Neural cell (in vitro differentiated cells): Measurements from ENCODE around the gene COX10. TPM values are rescaled to one million over a fixed set of nuclear protein-coding genes. Genes with fewer than 3 reads are reported as not detected.

Experiments used
- H2AFZ ChIP-seq: fragments of 200-600, 300-800 bp; sonication (generic), shearing (Covaris generic); 2 replicates; pipeline ENCODE4 v1.6.0; 2014; ENCODE audit warnings: low read depth, mild to moderate bottlenecking, antibody characterized with exemption, low read length, moderate library complexity
- H3F3A ChIP-seq: fragments of 200-600 bp; shearing (Covaris generic); 2 replicates; pipeline ENCODE4 v1.6.1; 2016; ENCODE audit warnings: mild to moderate bottlenecking, moderate library complexity, mixed read lengths, antibody characterized with exemption, low read length; ENCODE audit not compliant: insufficient read depth, poor library complexity, severe bottlenecking
- H3K27ac ChIP-seq: fragments of 200-600, 300-800 bp; sonication (generic), shearing (Covaris generic); 2 replicates; pipeline ENCODE4 v1.5.1; 2014; ENCODE audit warnings: mild to moderate bottlenecking, low read length, moderate library complexity
- H3K27me3 ChIP-seq: fragments of 300-800, 200-600 bp; sonication (generic), shearing (Covaris generic); 2 replicates; pipeline ENCODE4 v1.6.0; 2014; ENCODE audit warnings: mild to moderate bottlenecking, low read depth, low read length, moderate library complexity; ENCODE audit not compliant: insufficient read depth
- H3K36me3 ChIP-seq: fragments of 300-800, 200-600 bp; sonication (generic), shearing (Covaris generic); 2 replicates; pipeline ENCODE4 v1.5.1; 2014; ENCODE audit warnings: mild to moderate bottlenecking, antibody characterized with exemption, low read length, moderate library complexity; ENCODE audit not compliant: insufficient read depth
- H3K4me2 ChIP-seq: fragments of 300-800, 200-600 bp; sonication (generic), shearing (Covaris generic); 2 replicates; pipeline ENCODE4 v1.6.0; 2014; ENCODE audit warnings: mild to moderate bottlenecking, low read length
- H3K4me3 ChIP-seq: fragments of 300-800, 200-600 bp; sonication (generic), shearing (Covaris generic); 2 replicates; pipeline ENCODE4 v1.5.1; 2014; ENCODE audit warnings: mild to moderate bottlenecking, low read length, moderate library complexity
- H3K79me2 ChIP-seq: fragments of 200-600 bp; shearing (Covaris generic); replicated peaks from 2 replicates; pipeline ENCODE4 v1.6.0; 2014; ENCODE audit warnings: mild to moderate bottlenecking, low read length, moderate library complexity; ENCODE audit not compliant: insufficient read depth
- H3K9ac ChIP-seq: fragments of 300-800, 200-600 bp; sonication (generic), shearing (Covaris generic); 2 replicates; pipeline ENCODE4 v1.6.1; 2016; ENCODE audit warnings: mild to moderate bottlenecking, low read length, mixed read lengths
- H3K9me2 ChIP-seq: fragments of 200-600 bp; shearing (Covaris generic); 2 replicates; pipeline ENCODE4 v1.6.1; 2016; ENCODE audit warnings: mild to moderate bottlenecking, low read length, mixed read lengths; ENCODE audit not compliant: insufficient read depth
- H3K9me3 ChIP-seq: fragments of 200-600, 300-800 bp; sonication (generic), shearing (Covaris generic); 2 replicates; pipeline ENCODE4 v1.6.1; 2016; ENCODE audit warnings: mild to moderate bottlenecking, mixed run types, low read length, moderate library complexity, mixed read lengths
- H4K20me1 ChIP-seq: fragments of 200-600 bp; shearing (Covaris generic); 2 replicates; pipeline ENCODE4 v1.6.1; 2016; ENCODE audit warnings: mild to moderate bottlenecking, mixed run types; ENCODE audit not compliant: insufficient read depth
- EP300 ChIP-seq: fragments of 450-650 bp; conservative IDR thresholded peaks from 2 replicates; pipeline ENCODE4 v1.6.1; 2014; ENCODE audit warnings: antibody characterized with exemption, mild to moderate bottlenecking, moderate library complexity; ENCODE audit not compliant: poor library complexity, severe bottlenecking
- EZH2 ChIP-seq: fragments of 200-600, 300-800 bp; shearing (Covaris generic), sonication (generic); IDR thresholded peaks from 2 replicates; pipeline ENCODE4 v1.6.1; 2014; ENCODE audit warnings: antibody characterized with exemption, low read length, borderline replicate concordance, mild to moderate bottlenecking; ENCODE audit not compliant: insufficient read depth, poor library complexity, severe bottlenecking
- MXI1 ChIP-seq: fragments of 450-650 bp; conservative IDR thresholded peaks from 2 replicates; pipeline ENCODE4 v1.6.1; 2014; ENCODE audit warnings: antibody characterized with exemption, mild to moderate bottlenecking; ENCODE audit not compliant: poor library complexity, severe bottlenecking
- POLR2AphosphoS5 ChIP-seq: IDR thresholded peaks from 2 replicates; pipeline ENCODE4 v1.6.1; 2012
- RAD21 ChIP-seq: fragments of 450-650 bp; conservative IDR thresholded peaks from 2 replicates; pipeline ENCODE4 v1.6.1; 2014; ENCODE audit warnings: antibody characterized with exemption, mild to moderate bottlenecking, moderate library complexity
- SMC3 ChIP-seq: fragments of 450-650 bp; conservative IDR thresholded peaks from 2 replicates; pipeline ENCODE4 v1.6.1; 2014; ENCODE audit warnings: antibody characterized with exemption, mild to moderate bottlenecking, moderate library complexity; ENCODE audit not compliant: poor library complexity
- TAF1 ChIP-seq: IDR thresholded peaks from 2 replicates; pipeline ENCODE4 v1.6.1; 2012; ENCODE audit warnings: low read depth
- polyA plus RNA-seq: library from polyadenylated mRNA; depleted of rRNA; stranded (reverse); fragments of >200 nt; gene quantifications from 2 replicates; pipeline ENCODE4 v1.2.3, GENCODE V29; 2014
- TF ChIP-seq, protein P1 (sequence below): fragments of 450-650 bp; IDR thresholded peaks from 2 replicates; pipeline ENCODE4 v1.5.1; 2014; ENCODE audit warnings: antibody characterized with exemption, mild to moderate bottlenecking, moderate library complexity; ENCODE audit not compliant: poor library complexity, severe bottlenecking
- TF ChIP-seq, protein P2 (sequence below): IDR thresholded peaks from 2 replicates; pipeline ENCODE4 v1.6.1; 2012; ENCODE audit warnings: borderline replicate concordance

COX10 gene
- polyA plus RNA-seq, 1 donor from 2014 or later, result 7.2 TPM

DNA sequence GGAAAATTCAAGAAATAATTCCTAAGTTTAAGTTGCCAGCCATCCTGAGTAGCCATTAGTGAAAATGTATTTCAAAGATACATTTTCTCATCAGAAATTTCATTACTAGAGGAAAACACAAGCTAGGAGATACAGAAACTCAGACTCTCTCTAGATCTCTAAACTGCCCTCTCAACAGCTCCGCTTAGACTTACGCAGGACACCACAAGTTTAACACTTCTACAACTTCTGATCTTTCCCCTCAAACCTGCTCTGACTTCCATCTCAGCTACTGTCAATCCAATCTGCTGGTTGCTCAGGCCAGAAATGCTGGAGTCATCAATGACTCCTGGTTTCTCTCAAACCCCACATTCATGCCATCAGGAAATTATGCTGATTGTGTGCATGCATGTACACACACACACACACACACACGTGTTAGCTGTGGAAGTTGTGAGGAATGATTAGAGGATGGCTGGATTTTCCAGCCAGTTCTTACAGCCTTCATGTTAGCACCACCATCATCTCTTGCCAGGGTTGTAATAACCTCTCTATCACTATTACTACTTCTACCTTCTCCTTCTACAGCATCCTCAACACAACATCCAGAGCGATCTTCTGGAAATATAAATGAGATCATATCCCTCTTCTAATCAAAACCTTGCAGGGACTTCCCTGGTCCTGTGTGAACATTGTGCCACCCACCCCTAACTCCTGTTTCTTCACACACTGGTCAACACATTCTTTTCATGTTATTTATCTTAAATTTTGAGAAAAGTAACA is 47.1 kb downstream of the COX10 start:
- no peak overlapping the region for H3K27ac ChIP-seq
- H3F3A ChIP-seq, result no peaks in the 10 kb centered on the region
- no peaks in the 10 kb centered on the region for H3K9me2 ChIP-seq
- no peak overlapping the region for H3K9ac ChIP-seq
- H3K4me3 ChIP-seq, result no peak overlapping the region
- no peaks in the 10 kb centered on the region for H3K79me2 ChIP-seq
- no peaks in the 10 kb centered on the region for H3K27me3 ChIP-seq
- TF ChIP-seq EP300 (no peak), MXI1 (no peak), EZH2 (no peak), TAF1 (no peak), POLR2AphosphoS5 (no peak), SMC3 (no peak), RAD21 (no peak)
- TF ChIP-seq, protein P1, sequence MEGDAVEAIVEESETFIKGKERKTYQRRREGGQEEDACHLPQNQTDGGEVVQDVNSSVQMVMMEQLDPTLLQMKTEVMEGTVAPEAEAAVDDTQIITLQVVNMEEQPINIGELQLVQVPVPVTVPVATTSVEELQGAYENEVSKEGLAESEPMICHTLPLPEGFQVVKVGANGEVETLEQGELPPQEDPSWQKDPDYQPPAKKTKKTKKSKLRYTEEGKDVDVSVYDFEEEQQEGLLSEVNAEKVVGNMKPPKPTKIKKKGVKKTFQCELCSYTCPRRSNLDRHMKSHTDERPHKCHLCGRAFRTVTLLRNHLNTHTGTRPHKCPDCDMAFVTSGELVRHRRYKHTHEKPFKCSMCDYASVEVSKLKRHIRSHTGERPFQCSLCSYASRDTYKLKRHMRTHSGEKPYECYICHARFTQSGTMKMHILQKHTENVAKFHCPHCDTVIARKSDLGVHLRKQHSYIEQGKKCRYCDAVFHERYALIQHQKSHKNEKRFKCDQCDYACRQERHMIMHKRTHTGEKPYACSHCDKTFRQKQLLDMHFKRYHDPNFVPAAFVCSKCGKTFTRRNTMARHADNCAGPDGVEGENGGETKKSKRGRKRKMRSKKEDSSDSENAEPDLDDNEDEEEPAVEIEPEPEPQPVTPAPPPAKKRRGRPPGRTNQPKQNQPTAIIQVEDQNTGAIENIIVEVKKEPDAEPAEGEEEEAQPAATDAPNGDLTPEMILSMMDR, result no peak
- TF ChIP-seq, protein P2, sequence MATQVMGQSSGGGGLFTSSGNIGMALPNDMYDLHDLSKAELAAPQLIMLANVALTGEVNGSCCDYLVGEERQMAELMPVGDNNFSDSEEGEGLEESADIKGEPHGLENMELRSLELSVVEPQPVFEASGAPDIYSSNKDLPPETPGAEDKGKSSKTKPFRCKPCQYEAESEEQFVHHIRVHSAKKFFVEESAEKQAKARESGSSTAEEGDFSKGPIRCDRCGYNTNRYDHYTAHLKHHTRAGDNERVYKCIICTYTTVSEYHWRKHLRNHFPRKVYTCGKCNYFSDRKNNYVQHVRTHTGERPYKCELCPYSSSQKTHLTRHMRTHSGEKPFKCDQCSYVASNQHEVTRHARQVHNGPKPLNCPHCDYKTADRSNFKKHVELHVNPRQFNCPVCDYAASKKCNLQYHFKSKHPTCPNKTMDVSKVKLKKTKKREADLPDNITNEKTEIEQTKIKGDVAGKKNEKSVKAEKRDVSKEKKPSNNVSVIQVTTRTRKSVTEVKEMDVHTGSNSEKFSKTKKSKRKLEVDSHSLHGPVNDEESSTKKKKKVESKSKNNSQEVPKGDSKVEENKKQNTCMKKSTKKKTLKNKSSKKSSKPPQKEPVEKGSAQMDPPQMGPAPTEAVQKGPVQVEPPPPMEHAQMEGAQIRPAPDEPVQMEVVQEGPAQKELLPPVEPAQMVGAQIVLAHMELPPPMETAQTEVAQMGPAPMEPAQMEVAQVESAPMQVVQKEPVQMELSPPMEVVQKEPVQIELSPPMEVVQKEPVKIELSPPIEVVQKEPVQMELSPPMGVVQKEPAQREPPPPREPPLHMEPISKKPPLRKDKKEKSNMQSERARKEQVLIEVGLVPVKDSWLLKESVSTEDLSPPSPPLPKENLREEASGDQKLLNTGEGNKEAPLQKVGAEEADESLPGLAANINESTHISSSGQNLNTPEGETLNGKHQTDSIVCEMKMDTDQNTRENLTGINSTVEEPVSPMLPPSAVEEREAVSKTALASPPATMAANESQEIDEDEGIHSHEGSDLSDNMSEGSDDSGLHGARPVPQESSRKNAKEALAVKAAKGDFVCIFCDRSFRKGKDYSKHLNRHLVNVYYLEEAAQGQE, result no peak
- no peaks in the 10 kb centered on the region for H3K36me3 ChIP-seq
- no peaks in the 10 kb centered on the region for H4K20me1 ChIP-seq
- H3K4me2 ChIP-seq, result no peak overlapping the region
- no peak overlapping the region for H2AFZ ChIP-seq
- no peaks in the 10 kb centered on the region for H3K9me3 ChIP-seq

DNA sequence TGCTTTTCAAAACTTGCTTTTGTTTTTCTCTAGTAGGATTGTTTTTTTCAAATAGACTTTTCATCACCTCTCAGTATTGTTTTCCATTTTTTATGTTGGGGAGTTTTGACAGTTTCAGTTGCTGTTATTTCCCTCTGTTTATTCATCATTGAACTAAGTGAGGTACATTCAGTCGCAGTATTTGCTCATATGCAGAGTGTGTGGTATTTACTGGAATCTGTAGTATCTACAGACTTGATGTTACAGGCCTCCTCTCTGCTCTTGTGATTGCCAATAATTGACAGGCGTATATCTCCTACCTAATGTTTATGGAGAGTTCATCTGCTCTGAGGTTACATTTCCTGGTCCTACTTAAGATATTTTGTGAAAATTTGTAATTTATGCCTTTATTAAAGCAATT is 49.6 kb downstream of the COX10 start:
- Histone ChIP-seq H3K36me3 (no peaks in the 10 kb centered on the region), H3K9me2 (no peaks in the 10 kb centered on the region), H2AFZ (no peak overlapping the region), H3K79me2 (no peaks in the 10 kb centered on the region), H3K4me2 (no peak overlapping the region), H3F3A (no peaks in the 10 kb centered on the region), H4K20me1 (no peaks in the 10 kb centered on the region), H3K4me3 (no peak overlapping the region), H3K27me3 (no peaks in the 10 kb centered on the region), H3K9ac (no peak overlapping the region), H3K9me3 (no peaks in the 10 kb centered on the region), H3K27ac (no peak overlapping the region)
- TF ChIP-seq, protein P2, result no peak
- TF ChIP-seq TAF1 (no peak), RAD21 (no peak), POLR2AphosphoS5 (no peak), EZH2 (no peak), EP300 (no peak), SMC3 (no peak), MXI1 (no peak)
- TF ChIP-seq, protein P1, result no peak
